SK-N-MC (cell line): ENCODE measurements around the gene MCC.

Experiments
- EZH2 ChIP-seq: fragments of 200-600 bp; sonication (generic); IDR thresholded peaks from one replicate; pipeline ENCODE4 v1.6.1; 2017; ENCODE audit warnings: antibody characterized with exemption
- FOXP2 ChIP-seq: optimal IDR thresholded peaks from 2 replicates; pipeline ENCODE3; 2011; ENCODE audit warnings: mild to moderate bottlenecking, moderate library complexity; ENCODE audit not compliant: insufficient read depth; ENCODE audit errors: extremely low read length, control extremely low read depth
- POLR2AphosphoS5 ChIP-seq: IDR thresholded peaks from 2 replicates; pipeline ENCODE4 v1.6.1; 2012; ENCODE audit warnings: mild to moderate bottlenecking, low read depth, low read length, borderline replicate concordance

- TF ChIP-seq POLR2AphosphoS5 (no peak), EZH2 (no peak), FOXP2 (no peak)
Measured at GRCh38 chr5:113390224-113390623, 98.0 kb downstream of the MCC start.
